ENCODE data around the gene GK.
"Not testable (repeated sequence)": the region's sequence is repeated elsewhere in the genome, so short reads cannot be mapped to it uniquely, and the experiment has no call there.

GK gene

DNA sequence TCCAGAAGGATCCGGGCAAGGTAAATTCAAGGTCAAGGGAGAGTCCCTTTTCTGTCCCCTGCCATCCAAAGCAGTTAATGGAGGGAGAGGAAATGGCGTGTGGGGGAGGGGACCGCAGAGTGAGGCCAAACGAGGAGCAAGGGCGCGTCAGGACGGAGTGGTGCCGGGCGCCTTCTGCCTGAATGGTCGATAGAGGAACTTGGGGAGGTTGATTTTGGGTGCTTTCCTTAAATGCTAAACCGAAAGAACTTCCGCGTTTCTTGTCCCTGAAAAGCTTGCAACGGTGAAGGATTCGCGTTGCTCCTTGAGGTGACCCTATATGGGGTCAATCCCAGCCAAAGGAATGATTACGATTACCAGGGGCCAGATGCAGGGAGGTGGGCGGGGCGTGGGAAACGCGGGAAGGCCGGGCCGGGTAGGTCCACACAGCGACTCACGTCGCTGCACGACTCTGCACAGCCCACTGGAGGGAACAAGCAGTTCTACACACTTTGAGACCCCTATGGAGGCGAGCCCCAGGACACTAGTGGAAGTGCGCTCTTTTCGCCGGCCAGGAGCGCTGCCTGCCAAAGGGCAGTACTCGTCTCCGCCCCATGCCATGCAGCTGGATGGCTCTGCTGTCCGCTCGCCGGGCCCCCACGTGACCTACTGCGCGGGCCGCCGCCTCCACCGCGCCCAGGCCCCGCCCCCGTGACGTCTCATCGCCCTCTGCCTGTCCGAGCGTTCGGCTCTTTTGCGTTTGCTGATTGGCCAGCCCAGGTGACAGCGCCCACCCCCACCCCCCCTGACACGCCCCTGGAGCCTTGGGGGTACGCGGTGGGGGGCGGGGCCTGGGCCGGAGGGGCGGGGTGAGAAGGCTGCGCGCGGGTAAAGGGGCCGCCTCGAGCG is 452 bp upstream of the GK start:
- DNase-seq: peak; percentile 3 to 96 (median 88)

DNA sequence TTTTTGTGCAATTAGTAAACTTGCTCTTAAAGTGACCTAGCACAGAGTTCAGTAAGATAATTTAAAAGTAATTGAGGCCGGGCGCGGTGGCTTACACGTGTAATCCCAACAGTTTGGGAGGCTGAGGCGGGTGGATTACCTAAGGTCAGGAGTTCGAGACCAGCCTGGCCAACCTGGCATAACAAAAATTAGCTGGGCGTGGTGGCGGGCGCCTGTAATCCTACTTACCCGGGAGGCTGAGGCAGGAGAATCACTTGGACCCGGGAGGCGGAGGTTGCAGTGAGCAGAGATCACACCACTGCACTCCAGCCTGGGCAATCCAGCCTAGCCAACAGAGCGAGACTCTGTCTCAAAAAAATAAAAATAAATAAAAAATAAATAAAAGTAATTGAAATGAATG is 1.2 kb downstream of the GK start:
- not testable (repeated sequence) for DNase-seq

DNA sequence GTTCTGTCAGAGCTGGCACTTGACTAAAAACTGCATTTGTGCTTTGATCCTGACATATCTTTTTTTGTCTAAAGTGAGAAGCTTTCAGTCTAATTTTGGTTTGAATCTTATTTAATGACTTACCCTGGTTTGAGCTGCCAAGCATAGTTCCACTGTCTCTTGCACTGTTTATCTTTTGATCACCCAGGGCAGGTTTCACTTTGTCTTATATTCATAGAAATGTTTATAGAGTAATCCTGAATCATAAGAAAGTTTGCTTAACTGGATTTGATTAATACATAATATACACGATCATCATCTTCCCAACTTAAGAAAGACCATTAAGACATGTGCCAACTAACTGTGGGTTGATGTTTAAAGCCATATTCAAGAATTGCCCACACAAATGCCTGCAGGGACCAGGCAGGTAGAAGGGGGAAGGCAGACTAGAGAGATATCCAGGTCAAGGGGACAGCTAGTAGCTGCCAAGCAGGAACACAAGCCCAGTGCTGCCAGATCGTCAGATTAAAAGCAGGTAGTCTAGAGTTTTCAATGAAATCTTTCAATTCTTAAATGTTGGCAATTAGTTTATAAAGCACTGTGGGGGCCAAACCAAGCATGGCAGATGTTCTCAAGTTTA is 1.9 kb downstream of the GK start:
- no peak for DNase-seq

DNA sequence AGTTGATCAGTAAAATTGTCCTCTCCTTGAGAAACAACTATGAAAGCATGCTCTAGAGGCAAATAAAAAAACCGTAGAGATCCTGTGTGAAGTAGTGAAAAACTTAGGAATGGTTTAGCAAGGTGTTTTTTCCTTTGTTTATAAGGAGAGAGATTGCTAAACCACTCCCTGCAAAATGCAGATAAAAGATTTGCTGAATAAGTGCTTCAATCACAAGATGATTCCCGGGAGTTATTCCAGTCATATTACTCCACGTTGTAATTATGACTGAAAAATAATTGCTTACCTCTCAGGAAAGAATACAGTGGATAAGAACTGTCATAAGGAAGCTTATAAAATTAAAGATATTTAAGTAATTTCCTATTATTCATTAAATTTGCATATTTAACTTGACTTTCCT is 2.8 kb downstream of the GK start:
- DNase-seq: no peak

DNA sequence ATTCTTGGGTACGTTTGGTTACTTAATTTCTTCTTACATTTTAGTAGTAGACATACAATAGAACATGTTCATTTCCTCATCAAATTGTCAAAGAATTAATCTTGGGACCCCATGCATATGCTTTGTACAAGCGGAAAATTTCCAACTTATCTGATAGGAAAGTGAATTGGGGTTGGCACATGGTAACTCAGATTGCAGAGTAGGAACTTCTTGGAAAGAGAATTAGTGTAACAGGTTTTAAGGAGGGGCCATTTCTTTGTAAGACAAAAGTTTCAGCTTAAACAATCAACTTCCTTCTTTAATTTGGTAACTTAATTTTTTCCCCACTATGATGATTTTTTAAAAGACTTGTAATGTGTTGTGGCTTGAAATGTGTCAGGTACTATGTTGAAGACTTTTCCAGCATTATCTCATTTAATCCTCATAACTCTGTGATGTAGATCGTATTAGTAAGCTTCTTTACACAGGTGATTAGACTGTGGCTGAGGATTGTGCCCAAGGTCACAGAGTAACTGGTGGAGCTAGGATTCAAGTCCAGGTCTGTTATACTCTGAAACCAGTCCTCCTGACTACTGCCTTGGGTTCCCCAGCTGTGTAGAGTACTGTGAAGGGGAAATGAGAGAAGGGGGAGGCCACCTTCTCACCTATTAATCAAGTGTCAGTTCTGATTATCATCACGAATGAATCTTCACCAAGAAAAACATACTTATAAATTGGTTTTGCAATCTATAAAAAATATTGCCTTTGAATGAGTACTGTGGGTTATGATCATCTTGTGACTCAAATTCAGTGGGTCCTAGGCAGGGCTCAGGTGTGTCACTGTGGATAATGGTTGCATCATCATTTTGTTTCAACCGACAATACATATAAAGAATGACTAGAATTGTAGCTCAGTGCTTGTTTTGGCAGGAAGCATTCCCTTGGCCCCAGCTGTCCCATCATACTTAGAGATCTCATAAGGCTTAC is 4.3 kb downstream of the GK start:
- no peak for DNase-seq

DNA sequence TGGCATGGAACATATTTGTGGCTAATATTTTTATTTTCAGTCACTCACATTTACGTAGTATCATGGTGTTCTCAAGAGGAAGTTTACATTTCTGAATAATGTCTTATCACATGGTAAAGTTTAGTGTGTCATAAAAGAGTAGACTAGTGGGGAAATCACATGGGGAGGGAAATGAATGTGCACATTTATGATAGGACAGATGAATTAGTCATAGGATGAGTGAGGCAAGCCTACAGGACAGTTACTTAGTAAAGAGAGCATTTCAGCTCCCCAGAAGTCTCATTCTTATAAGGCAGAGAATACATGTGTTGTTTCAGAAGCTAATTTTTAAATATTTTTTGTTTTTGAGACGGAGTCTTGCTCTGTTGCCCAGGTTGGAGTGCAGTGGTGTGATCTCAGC is 6.2 kb downstream of the GK start:
- no peak for DNase-seq

DNA sequence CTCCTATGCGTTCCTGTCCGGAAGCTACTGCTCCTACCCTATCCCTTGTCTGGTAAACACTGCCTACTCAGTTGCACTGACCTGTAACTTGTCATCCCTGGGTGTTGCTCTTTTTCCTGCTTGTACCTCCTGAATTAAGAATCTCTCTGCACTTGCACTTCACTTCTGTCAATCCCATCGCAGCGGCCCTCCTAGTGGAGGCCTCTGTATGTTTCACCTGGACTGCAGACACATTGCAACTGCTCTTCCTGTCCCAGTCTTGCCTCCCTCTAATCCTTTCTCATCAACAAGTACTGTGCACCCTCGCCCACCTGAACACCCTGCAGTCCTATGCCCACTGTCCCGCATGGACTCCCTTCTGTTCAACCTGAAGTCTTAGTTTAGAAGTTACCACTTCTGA is 8.0 kb downstream of the GK start:
- no peak for DNase-seq

DNA sequence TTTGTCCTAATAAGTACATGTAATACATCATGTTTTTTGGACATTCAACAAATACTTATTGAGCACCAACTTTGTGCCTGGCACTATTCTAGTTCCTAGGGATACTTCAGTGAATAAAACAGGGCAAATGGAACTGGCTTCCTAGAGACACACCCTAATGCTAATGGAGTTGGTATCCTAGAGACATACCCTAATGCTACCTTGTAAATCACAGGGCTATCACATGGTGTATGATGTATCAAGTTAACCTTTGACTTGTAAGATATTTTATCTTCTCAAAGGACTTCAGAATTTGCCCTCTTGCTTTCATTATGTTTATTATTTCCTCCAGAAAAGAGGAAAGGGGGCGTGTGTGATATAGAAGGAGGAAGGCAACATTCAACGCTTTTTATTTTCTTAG is 10.1 kb downstream of the GK start:
- DNase-seq: no peak

DNA sequence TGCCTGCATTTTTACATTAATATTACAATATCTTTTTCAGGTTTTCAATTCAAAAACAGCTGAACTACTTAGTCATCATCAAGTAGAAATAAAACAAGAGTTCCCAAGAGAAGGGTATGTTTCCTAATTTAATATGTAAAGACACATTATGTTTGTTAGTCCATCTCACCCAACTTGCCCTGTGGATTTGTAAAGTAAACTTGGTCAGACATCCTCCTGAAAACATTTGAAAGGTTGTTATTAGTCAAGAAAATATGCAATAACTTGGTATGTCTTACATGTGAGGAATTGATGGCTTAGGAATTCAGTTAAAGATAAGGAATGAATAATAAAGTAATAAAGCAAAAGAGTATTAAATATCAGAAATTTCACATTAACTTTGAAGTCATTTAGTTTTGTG is 12.2 kb downstream of the GK start:
- no peak for DNase-seq

DNA sequence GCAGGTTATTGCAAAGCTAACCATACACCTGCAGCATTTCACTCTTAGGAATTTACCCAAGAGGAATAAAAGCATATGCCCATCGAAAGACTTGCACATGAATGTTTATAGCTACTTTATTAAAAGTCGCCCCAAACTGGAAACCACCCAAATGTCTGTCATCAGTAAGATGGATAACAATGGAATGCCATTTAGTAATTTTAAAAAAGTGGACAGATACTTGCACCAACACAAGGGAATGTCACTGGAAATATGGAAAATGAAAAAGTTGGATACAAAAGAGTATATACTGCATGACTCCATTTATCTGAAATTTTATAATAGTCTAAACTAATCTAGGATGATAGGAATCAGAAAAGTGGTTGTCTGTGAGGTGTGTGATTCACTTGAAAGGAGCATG is 12.9 kb downstream of the GK start:
- DNase-seq: no peak

DNA sequence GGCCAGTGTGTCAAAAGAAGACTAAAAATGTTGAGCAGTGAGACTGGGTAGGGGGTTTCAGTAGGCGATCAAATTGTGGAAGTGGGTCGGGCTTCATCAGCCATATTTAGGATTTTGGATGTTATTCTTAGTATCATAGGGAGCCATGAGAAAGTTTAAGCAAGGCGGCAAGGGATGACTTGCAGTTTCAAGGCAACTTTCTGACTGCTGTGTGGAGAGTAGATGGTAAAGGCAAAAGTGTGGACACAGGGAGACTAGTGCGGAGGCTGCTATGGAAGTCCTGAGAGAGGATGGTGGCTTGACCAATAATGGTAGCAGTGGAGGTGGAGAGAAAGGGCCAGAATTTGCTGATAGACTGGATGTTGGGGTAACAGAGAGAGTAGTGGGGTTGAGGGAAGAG is 15.4 kb downstream of the GK start:
- no peak for DNase-seq

DNA sequence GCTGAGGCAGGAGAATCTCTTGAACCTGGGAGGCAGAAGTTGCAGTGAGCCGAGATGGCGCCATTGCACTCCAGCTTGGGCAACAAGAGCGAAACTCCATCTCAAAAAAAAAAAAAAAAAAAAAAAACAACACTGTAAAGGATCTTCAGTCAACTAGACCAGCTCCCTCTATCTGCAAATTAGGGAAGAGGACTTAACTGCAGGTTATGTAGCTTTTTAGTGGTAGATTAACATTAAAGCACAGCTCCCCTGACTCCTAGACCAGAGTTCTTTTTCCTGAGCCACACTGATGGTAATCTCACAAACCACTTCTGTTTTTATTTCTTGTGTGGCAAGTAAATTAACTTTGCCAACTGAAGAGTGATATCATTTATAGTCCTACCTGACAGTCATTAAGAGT is 18.0 kb downstream of the GK start:
- not testable (repeated sequence) for DNase-seq

DNA sequence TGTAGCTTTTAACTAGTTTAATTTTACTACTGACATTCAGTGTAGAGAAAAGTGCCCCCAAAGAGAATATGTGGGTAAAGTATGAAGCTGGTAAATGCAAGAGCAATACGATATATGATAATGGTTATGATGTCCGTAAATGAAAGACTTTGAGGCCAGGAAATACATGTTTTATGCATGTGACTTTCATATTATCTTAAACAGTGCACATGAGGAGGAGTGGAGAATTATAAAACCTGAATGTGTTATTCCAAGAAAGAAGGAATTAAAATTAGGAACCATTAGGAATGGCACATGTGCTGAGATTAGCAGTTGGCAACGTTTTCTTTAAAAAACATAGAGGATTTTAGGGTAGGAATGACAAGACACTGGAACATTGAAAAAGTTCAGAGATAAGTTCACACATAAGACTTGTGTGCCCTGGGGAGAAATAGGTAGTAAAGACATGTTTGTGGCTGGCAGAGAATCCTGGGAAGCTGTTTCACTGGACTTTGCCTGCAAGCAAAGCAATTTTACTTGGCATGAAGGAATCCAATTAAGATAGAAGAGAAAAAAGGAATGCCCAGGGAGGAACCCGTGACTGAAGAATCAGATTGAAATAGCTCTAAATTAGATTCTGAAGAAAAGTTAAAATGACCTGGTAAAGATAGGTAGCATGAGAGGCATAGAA is 20.0 kb downstream of the GK start:
- DNase-seq: no peak

DNA sequence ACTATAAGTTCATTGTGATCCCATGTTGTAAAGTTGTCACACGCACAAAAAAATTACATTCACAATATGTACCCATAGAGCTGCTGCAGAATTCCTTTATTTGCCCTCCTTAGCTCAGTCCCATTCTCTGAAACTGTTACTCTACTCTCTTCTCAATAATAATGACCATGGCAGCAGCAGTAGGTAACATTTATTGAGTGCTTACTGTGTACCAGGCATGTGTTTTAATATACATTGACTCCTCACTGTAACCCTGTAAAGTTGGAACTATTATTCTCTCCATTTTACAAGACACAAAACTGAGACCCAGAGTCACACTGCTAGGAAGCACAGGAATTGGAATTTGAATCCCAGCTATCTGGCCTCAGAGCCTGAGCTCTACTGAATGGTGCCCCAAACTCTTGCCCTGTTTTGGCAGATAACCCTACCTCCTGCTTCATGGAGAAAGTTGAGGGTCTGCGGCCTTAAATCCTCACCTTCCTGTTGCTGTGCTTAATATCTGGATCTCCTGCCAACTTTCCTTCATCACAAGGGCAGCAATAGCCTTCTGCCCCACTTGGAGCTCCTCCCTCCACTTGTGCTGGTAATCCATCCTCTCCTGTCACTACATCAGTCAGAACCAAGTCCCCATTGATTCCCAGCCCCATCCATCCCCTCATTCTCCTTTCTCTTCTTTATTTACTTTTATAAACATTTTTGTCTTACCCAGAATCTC is 20.8 kb downstream of the GK start:
- no peak for DNase-seq

DNA sequence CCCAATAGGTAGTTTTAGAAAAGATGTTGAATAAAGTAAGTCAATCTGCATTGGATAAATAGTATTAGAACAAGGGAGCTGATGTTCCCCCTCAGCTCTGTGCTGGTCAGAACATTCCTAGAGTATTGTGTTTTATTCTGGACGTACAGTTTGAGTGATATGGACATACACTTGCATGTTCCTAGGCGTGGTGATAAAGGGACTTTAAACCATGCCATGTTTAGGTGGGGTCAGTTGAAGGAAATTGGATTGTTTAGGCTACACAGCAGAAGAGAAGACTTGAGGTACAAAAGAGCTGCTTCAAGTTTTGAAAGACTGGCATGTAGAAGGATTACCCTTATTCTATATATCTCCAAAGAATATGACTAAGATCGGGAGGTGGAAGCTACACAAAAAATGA is 21.6 kb downstream of the GK start:
- DNase-seq: no peak

DNA sequence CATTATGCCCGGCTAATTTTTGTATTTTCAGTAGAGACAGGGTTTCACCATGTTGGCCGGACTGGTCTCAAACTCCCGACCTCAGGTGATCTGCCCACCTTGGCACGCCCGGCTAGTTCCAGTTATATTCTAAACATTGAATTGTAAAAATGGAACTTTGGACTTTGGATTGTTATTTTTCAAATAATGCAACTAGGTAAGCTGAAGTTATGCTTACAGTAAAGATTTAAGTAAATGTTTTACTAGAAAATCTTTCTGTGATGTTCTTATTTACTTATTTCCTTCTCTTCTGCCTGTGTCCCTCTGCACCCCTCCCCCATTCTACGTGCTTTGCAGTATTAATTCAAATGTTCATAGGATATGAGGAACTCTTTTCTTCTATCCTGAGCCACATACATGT is 26.1 kb downstream of the GK start:
- DNase-seq: no peak

DNA sequence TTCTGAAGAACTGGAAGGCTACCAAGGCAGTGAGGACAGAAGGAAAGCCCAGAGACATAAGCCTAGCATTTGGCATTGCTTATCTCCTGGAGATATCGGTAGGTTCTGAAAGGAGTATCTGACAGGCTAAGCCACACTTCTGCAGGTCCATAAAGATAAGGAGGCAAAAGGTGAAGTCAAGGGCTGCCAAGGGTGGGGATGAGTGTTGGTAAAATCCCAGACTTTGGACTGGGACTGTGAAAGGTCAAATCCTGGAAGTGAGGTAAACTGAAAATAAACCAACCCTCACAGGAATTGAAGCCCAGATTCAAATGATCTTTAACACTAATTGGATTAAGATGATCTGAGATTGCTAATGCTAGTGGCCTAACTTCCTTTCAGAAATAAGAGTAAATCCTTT is 27.4 kb downstream of the GK start:
- no peak for DNase-seq

DNA sequence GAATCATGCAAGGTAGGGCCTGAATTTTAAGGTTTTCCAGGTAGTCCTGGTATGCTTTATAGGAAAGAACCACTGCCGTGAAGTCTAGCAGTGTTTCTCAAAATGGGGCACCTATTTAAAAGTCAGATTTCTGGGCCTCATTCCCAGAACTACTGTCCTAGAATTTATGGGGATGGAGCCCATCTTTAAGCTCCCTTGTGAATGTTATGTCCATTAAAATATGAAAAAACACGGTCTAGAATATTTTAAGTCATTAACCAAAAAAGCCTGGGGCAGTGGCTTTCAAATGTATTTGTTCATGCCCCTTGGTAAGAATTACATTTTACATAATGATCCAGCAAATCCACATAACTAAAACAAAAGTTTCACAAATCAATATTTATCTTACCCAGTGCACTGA is 35.4 kb downstream of the GK start:
- DNase-seq: no peak

DNA sequence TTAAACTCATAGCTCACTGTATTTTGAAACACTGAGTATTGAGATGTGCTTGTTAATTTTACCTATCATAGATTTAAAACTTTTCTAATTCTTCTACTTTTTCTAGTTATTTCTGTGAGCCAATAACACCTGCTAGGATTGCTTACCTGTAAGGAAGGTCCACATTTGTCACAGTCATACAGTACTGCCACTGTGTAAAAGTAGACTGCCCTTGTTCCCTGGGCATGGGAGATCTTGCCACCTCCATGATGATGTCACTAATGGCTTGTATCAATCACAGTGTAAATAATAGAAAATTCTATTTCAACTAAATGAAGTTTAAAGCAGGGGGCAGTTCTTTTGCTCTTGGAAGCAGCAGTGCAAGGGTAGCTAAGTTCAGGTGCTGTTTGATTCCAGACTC is 35.9 kb downstream of the GK start:
- no peak for DNase-seq

DNA sequence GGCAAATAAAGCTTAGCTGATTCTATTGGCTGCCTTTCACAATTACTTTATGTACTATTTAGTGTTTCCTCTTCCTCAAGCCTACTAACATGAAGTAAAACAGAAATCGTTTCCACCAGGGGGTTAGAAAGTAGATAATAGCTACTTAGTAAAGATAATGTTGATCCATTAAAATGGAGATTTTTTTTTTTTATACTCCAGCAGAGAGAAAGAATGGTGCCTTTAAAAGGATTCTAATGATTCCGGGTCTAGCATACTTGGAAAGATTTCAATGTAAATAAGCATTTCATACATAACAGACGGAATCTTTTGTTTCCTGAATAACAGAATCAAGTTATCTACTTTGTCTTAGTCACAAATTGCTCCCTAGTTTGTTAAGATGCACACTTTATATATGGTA is 37.1 kb downstream of the GK start:
- no peak for DNase-seq

Measured in amygdala (tissue), 56 donors.